CD4-positive, alpha-beta T cell treated with Interferon gamma for 1 hour (primary cell): Measurements from ENCODE around the gene PLEKHA6.

Experiments used
- DNase-seq: peaks from one replicate; pipeline ENCODE4 v3.0.0-alpha.2; 2020

PLEKHA6 gene

GRCh38 chr1:204227996-204228785 is 131.5 kb downstream of the PLEKHA6 start:
- no peak for DNase-seq

GRCh38 chr1:204227351-204227750 is 132.4 kb downstream of the PLEKHA6 start:
- no peak for DNase-seq

GRCh38 chr1:204225841-204226735 is 133.6 kb downstream of the PLEKHA6 start:
- DNase-seq = no peak

GRCh38 chr1:204224655-204225054 is 135.1 kb downstream of the PLEKHA6 start:
- DNase-seq = no peak

GRCh38 chr1:204223129-204223860 is 136.4 kb downstream of the PLEKHA6 start:
- DNase-seq = no peak

- no peak for DNase-seq
These were observed 137.0 kb downstream of the PLEKHA6 start for GRCh38 chr1:204222764-204223055.

- no peak for DNase-seq
These were observed 137.5 kb downstream of the PLEKHA6 start for GRCh38 chr1:204222006-204222763.

- DNase-seq = no peak
These were observed 138.5 kb downstream of the PLEKHA6 start for GRCh38 chr1:204221271-204221670.

GRCh38 chr1:204219971-204220616 is 139.6 kb downstream of the PLEKHA6 start:
- DNase-seq = no peak

- no peak for DNase-seq
These were observed 141.2 kb downstream of the PLEKHA6 start for GRCh38 chr1:204218552-204218951.

- no peak for DNase-seq
These were observed 142.1 kb downstream of the PLEKHA6 start for GRCh38 chr1:204217648-204218000.

GRCh38 chr1:204216880-204217647 is 142.7 kb downstream of the PLEKHA6 start:
- DNase-seq = no peak

GRCh38 chr1:204216236-204216635 is 143.5 kb downstream of the PLEKHA6 start:
- DNase-seq = no peak

- peak; percentile 28 for DNase-seq
These were observed 145.8 kb downstream of the PLEKHA6 start, which contains the start of gene GOLT1A for GRCh38 chr1:204213668-204214662. GOLT1A (minus strand) TSS chr1:204213988; CDS start chr1:204213906, 82 bp downstream.

- DNase-seq = no peak
These were observed 147.0 kb downstream of the PLEKHA6 start for GRCh38 chr1:204212715-204213114.

GRCh38 chr1:204211046-204211445 is 148.7 kb downstream of the PLEKHA6 start:
- DNase-seq = no peak

GRCh38 chr1:204207136-204207616 is 152.6 kb downstream of the PLEKHA6 start:
- DNase-seq = peak; percentile 40

GRCh38 chr1:204206121-204206520 is 153.6 kb downstream of the PLEKHA6 start:
- no peak for DNase-seq

GRCh38 chr1:204205486-204205885 is 154.2 kb downstream of the PLEKHA6 start:
- DNase-seq = no peak

GRCh38 chr1:204204944-204205343 is 154.8 kb downstream of the PLEKHA6 start:
- DNase-seq = no peak
